ENCODE data around the gene METTL25B.

Gene METTL25B

DNA sequence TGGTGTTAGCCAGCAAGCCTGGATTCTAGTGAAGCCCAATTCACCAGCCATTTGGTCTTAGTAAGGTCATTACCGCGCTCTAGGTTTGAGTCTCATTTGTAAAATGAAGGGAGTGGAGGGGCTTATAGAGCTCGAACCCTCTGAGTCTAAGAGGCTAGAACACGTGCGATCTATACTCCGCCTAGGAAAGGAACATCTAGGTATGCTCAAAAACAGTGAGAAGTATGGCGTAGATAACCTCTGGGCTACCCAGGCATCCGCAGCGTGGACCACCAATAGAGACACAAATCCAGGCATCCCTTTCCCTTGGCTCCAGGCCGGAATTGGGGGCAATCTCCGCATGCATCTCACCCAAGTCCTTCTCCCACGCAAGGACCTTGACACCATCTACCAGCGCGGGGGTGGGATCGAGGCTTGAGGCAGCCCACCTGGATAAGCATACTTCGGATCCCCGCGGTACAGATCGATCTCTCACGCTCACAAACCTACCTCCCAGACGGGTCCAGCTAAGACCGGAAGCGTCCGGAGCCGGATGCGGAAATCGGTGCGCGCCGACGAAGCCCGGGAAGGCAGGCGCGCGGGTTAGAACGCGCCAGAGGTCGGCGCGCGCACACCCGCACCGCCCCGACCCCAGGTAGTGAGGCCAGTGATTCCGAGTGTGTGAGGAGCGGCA is at the start of gene METTL25B:
METTL25B (plus strand) TSS at position 544 of the 673 bp plus-strand sequence. CDS start 636 bp downstream, outside the sequence.
- peak in 1 of 2 donors; percentile 50 for DNase-seq (ENCODE audit: extremely low read depth in 1 of 2, low read depth in 1 of 2)

GRCh38 chr1:156680056-156680455 is 48.2 kb upstream of the METTL25B start:
- DNase-seq (ENCODE audit: extremely low read depth in 1 of 2, low read depth in 1 of 2): no peak

DNA sequence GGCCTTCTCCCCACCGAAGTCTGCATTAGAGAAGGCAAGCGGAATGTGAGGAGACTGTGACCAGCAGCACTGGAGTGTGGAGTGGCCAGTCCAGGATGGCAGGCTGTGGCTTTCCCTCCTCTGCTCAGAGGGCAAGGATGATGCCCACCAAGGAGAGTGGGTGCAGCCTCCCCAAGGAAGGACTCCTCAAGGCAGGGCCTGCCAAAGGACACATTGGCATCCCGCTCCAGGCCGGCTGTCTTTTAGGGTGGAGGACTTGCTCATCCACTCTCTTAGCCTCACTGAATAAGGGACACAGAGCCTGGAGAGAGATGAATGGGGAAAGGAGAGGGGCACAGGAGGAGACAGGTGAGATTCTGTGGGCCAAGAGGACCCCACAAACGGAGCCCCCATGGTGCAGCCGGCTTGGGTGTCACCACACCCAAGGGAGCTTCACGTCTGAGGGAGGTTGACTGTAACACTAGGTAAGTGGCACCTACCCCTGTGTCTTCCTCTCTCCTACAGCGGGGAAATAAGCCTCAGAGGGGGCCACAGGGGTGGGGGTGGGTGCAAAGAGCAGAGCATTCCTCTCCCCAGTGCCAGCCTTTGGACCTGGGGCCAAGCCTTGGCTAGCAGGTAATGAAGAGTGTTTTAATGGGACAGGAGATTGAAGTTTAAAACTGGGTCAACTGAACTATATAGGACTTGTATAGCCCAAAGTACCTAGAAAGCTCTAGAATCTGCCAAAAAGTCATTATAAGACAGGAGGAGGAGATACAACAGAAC is 46.9 kb upstream of the METTL25B start:
- DNase-seq (ENCODE audit: extremely low read depth in 1 of 2, low read depth in 1 of 2): no peak

- DNase-seq (ENCODE audit: extremely low read depth in 1 of 2, low read depth in 1 of 2): no peak
Observed at GRCh38 chr1:156682166-156682890, 45.9 kb upstream of the METTL25B start.

DNA sequence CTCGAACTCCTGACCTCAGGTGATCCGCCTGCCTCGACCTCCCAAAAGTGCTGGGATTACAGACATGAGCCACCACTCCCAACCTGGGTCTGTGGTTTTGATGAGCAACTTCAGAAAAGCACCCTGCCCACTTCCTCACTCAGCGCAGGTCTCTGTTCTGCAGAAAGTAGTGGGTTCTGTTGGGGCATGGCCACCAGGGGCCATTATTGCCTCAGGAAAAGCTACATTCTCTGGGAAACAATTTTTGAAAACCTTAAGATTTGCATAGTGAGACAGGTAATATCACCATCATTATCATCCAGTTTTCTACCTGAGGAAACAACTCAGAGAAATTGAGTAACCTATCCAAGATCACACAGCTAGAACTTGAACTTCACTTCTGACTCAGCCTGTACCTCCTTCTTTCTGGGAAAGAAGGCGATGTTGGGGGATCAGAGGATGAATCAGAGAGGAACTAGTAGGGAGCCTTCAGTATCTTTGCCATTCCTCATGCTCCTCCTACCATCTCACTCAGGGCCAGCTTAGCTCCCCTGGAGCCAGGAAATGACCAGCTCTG is 44.0 kb upstream of the METTL25B start:
- DNase-seq (ENCODE audit: extremely low read depth in 1 of 2, low read depth in 1 of 2): no peak

DNA sequence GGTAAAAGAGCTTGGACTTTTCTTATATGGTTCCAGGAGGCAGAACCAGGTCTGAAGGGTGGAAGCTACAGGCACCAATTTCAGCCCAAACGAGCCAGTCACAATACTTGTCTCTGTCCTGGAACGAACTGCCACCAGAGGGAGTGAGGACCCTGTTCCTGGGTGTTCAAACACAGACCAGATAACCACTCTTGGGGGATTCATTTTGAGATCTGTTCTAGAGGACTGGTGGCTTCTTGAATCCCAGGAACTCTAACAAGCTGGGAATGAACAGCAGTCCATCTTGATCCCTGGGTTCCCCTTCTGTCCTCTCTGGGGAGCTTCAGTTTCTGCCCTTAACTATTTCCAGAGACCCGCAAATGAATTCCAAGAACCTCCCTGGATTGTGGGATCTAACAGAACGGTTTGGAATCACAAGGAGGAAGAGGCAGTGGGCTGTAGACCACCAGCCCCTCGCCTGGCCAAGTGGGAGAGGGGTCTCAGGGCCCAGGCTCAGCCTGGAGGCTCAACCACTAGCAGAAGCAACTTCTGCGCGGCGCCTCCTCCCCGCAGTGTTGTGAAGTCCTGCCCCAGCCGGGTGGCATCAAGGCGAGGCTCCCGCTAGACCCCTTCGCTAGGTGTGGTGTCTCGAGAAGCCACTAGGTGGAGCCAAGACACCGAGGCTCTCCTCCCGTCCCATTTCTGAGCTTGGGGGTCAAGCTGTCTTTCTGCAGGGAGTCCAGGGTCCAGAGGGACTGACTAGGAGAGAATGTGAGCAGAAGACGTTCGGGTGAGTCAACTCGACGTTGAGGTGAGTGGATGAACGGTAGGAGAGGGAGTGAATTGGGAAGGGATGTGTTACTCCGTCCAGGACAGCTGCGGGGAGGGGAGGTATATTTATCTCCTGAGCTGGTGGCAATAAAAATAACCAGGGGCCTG is 39.0 kb upstream of the METTL25B start:
- peak; percentile 41 to 61 for DNase-seq (ENCODE audit: extremely low read depth in 1 of 2, low read depth in 1 of 2)

DNA sequence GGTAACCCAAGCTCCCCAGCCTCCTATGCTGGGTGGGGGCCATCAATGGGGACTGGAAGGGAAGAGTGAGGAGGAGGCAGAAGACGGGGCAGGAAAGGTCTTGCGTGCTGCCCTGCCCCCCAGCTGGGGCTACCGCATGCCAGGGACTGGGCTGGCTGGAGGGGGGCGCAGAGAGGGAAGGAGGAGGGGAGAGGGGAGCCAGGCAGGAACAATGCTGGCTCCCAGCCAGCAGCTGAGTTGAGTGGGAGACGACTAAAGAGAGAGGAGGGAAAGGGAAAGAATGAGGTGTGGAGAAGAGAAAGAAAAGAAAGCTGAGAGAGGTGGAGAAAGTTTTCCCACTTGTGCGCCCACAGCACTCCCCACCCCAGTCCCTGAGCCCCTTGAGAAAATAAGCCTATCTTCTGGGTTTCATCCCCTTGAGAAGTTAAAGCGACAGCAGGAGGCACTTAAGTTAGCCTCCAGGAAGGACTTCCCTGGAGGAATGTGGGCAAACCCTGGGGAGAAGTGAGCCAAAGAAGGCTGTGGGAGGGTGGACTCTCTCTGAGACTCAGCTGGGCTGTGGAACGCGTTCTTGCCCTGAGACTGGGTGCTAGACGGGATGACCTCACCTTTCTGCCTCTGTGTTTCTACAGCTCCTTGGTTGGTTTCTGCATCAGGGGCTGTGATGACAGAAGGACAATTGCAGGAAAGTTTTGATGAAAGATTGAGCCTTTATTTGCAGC is 38.2 kb upstream of the METTL25B start:
- DNase-seq (ENCODE audit: extremely low read depth in 1 of 2, low read depth in 1 of 2): no peak

DNA sequence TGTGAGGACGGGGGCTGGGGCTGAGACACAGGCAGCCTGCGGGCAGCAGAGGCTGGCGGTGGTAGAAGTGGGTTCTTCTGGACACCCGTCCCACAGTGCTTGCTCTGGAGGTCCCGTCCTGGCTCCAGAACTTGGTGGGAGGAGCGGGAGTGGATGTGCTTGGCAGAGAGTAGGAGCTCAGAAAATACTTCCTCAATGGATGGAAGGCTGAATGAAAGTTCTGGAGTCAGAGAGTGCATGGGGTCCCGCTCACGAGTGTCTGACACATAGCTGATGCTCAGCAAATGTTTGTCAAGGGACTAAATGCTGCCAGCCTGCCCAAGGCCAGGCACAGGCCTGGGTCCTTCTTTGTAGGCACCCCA is 37.6 kb upstream of the METTL25B start:
- no peak for DNase-seq (ENCODE audit: extremely low read depth in 1 of 2, low read depth in 1 of 2)

- DNase-seq (ENCODE audit: extremely low read depth in 1 of 2, low read depth in 1 of 2): no peak
Observed at GRCh38 chr1:156691191-156691590, 37.1 kb upstream of the METTL25B start.

DNA sequence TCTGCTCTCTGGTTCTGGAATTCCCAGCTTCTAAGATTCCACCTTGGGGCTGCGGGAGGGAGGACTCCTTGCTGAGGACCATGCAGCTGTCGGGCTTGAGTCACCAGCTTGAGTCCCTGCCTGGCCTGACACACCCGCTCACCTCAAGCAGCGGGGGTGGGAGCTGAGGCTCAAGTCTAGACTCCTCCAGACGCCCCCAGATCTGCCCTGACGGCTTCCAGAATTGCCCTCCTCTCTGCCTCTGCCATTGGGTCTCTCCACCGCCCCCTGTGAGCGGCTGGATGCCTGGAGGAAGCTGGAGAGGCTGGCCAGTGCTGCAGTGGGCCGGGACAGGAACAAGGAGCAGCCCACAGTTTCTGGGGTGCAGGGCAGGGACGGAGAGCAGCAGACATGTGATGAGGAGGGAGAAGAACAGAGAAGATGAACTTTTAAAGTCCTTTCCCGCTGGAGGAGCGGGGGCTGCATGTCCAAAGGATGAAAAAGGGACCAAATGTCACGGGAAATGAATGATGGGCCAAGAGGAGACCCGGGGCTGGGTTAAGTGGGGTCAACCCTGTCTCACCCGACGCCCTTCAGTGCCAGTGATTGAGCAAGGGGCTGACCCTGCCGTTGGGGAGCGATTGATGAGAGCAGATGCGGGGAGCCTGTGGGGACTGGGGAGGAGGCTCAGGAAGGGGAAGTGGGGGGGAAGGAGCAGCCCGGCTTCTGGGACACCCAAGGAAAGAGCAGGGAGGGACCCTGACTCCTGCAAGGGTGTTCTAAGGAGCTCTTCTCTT is 36.4 kb upstream of the METTL25B start:
- DNase-seq (ENCODE audit: extremely low read depth in 1 of 2, low read depth in 1 of 2): no peak

DNA sequence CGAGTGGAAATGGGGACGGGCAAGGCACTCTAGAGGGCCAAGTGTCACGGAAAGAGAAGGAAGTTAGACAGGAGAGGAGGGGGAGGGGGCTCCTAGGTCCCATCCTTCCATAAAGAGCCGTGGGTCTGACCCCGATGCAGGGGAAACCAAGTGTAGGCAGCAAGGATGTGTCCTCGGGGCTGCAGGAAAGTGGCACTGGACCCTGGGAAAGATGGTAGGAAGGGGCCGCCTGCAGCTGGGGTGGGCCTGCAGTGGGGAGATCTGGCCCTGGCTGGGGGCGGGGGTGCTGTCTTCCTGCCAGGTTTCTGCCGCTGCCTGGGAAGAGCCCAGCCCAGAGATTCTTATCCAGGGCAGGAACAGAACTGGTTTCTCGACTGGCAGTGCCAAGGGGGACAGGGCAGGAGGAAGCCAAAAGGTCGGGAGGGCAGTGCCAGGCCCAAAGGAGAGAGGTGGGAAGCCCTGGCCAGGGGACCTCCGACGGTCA is 35.8 kb upstream of the METTL25B start:
- no peak for DNase-seq (ENCODE audit: extremely low read depth in 1 of 2, low read depth in 1 of 2)

DNA sequence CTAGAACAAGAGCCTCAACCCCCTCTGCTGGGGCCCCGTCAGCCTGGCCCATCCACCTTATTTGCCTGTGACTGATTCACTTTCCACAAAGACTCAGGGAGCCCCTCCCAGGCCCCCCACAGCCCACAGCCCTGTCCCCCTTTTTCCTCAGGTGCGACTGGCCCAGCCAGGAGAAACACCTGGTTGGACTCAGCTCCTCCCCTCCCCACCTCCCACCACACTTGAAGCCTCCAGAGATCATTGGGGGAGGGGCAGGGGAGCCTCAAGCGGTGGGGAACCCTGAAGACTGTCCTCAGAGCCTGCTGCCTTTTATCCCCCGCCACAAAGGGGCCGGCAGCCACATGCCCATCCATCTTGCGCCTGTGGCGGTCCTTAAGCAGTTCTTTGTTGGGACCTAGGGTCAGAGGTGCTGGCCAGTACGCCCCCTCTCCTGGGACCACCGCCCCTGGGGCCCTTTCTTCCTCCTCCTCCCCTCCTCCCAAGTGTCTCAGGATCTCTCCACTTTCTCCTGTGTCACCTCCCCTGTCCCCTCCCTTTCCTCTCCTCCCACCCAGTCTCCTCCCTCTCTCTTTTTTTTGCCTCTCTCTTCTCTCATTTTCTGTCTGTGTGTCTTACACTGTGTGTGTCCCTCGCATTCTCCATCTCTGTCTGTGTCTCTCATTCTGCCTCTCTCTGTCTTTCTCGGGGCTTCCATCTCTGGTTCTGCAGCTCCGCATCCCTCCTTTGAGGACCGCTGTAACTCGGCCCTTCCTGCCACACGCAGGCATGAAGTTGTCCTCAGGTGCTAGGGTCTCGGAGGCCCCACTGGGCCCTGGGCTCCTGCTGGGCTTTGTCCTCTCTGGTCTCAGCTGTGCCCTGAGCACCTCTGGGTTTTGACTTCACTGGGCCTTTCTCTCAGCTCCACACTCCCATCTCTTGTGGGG is 35.1 kb upstream of the METTL25B start:
- no peak for DNase-seq (ENCODE audit: extremely low read depth in 1 of 2, low read depth in 1 of 2)

DNA sequence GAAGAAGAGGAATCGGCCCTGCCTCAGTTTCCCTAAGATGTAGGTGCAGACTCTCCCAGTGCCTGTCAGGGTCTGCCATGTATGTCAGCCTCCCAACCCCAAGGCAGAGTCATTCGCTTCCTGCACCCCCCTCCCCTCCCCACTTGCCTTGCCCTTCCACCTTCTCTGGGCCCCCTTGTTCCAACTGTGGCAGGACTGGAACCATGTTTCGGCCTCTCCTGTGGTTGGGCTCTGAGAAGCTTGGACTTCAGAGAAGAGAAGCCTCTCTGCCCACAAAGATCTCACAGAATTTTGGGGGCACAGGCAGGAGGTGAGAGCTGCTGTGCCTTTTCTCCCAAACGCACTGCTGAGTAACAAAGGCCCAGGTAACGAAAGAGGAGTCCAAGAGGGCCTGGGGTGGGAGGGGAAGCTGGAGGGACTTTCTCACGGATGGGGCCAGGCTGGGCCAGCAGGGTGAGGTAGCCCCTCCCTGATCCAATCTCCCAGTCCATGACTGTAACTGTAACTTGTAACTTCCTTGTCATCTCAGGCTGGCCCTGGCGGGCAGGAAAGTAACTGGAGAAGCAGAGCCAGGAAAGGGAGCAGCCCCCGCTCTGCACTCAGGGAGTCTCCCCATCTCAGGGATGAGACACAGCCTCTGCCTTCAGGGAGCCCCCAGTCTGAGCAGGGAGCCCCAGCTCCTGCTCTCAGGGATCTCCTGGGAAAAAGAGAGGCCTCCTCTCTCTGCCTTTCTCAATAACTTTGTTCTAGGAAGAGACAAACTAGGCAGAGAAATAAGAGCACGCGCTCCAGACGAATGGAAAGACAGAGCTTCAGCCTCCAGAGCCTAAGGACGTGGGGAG is 34.2 kb upstream of the METTL25B start:
- no peak for DNase-seq (ENCODE audit: extremely low read depth in 1 of 2, low read depth in 1 of 2)

- DNase-seq (ENCODE audit: extremely low read depth in 1 of 2, low read depth in 1 of 2): no peak
Observed at GRCh38 chr1:156694690-156694962, 33.6 kb upstream of the METTL25B start.

- DNase-seq (ENCODE audit: extremely low read depth in 1 of 2, low read depth in 1 of 2): no peak
Observed at GRCh38 chr1:156696755-156697154, 31.5 kb upstream of the METTL25B start.

- DNase-seq (ENCODE audit: extremely low read depth in 1 of 2, low read depth in 1 of 2): no peak
Observed at GRCh38 chr1:156697481-156697880, 30.8 kb upstream of the METTL25B start.

- no peak for DNase-seq (ENCODE audit: extremely low read depth in 1 of 2, low read depth in 1 of 2)
Observed at GRCh38 chr1:156698995-156699394, 29.3 kb upstream of the METTL25B start.

Measured in activated CD8-positive, alpha-beta memory T cell treated with anti-CD3 and anti-CD28 coated beads for 1 hour (primary cell).